T-cell (primary cell): ENCODE results near the gene RGS4. TPM values are rescaled to one million over a fixed set of nuclear protein-coding genes. Genes with fewer than 3 reads are reported as not detected.

Experiments
- ATAC-seq, 4 experiments: fragments of 200-7000 bp in 3 of 4; fragments of 150-1000 bp in 1 of 4; cut with Tn5 transposase; replicated peaks in 1 of 4; 1 replicate in 3 of 4; 2 replicates in 1 of 4; pipeline ENCODE4 v1.10.0; 2021; ENCODE audit warnings: moderate library complexity in 3 of 4, mild to moderate bottlenecking in 2 of 4, moderate number of reproducible peaks in 1 of 4
- CTCF ChIA-PET, 2 donors: fragments of 300-600 bp; sonication (Branson Sonifier 250); formaldehyde crosslinking; loops; one replicate each; lab custom pipeline; 2022; ENCODE audit warnings: antibody characterized with exemption in 2 of 2; lab: Charles Lee
- POLR2A ChIA-PET, 2 donors: fragments of 300-600 bp; sonication (Branson Sonifier 250); formaldehyde crosslinking; loops; one replicate each; lab custom pipeline; 2022; ENCODE audit warnings: antibody characterized with exemption in 2 of 2; lab: Charles Lee
- DNase-seq, 35 experiments: peaks; one replicate each; pipeline versions ENCODE4 v3.0.0 to v3.0.0-alpha.2; 2013 to 2023
- H3K27ac ChIP-seq: one replicate; pipeline ENCODE4 v1.5.1; 2013; ENCODE audit warnings: low read length
- H3K27me3 ChIP-seq, 2 experiments: replicated peaks in 1 of 2; 1 replicate in 1 of 2; 2 replicates in 1 of 2; pipeline versions ENCODE4 v1.6.1 to v1.7.0; 2013; ENCODE audit warnings: low read length in 1 of 2, mixed read lengths in 1 of 2; ENCODE audit not compliant: control insufficient read depth in 2 of 2, insufficient read depth in 2 of 2; ENCODE audit errors: extremely low read depth in 1 of 2
- H3K36me3 ChIP-seq, 2 donors: 1 replicate in 1 of 2; 2 replicates in 1 of 2; pipeline versions ENCODE4 v1.6.1 to v1.7.0; 2013; ENCODE audit warnings: low read length in 1 of 2; ENCODE audit not compliant: control insufficient read depth in 2 of 2, insufficient read depth in 1 of 2; ENCODE audit errors: extremely low read depth in 1 of 2
- H3K4me1 ChIP-seq, 2 experiments: 1 replicate in 1 of 2; 2 replicates in 1 of 2; pipeline versions ENCODE4 v1.6.1 to v1.7.0; 2013; ENCODE audit warnings: low read length in 2 of 2, mixed read lengths in 1 of 2; ENCODE audit not compliant: insufficient read depth in 2 of 2, control insufficient read depth in 1 of 2; ENCODE audit errors: extremely low read depth in 1 of 2
- H3K4me3 ChIP-seq, 2 donors: 1 replicate in 1 of 2; 2 replicates in 1 of 2; pipeline versions ENCODE4 v1.5.1 to v1.7.0; 2013; ENCODE audit warnings: mild to moderate bottlenecking in 2 of 2, low read length in 1 of 2, moderate library complexity in 1 of 2; ENCODE audit not compliant: control insufficient read depth in 1 of 2; ENCODE audit errors: extremely low read depth in 1 of 2
- H3K9me3 ChIP-seq: 2 replicates; pipeline ENCODE4 v1.7.0; 2013
- H3K27ac Mint-ChIP-seq, 2 donors: one replicate each; pipeline ENCODE4 v1.8.0; 2020 to 2021; ENCODE audit warnings: mild to moderate bottlenecking in 2 of 2, mixed read lengths in 2 of 2
- H3K27me3 Mint-ChIP-seq, 2 donors: one replicate each; pipeline ENCODE4 v1.8.0; 2021 to 2022; ENCODE audit warnings: mixed read lengths in 2 of 2
- H3K36me3 Mint-ChIP-seq: one replicate; pipeline ENCODE4 v1.8.0; 2021; ENCODE audit warnings: mixed read lengths
- H3K4me1 Mint-ChIP-seq, 3 donors: one replicate each; pipeline ENCODE4 v1.8.0; 2020 to 2022; ENCODE audit warnings: mixed read lengths in 3 of 3, mild to moderate bottlenecking in 1 of 3
- H3K4me3 Mint-ChIP-seq, 3 donors: one replicate each; pipeline ENCODE4 v1.8.0; 2020 to 2022; ENCODE audit warnings: mild to moderate bottlenecking in 3 of 3, mixed read lengths in 3 of 3, moderate library complexity in 3 of 3
- H3K9me3 Mint-ChIP-seq, 3 donors: one replicate each; pipeline ENCODE4 v1.8.0; 2020 to 2022; ENCODE audit warnings: mixed read lengths in 3 of 3
- WGBS: methylation state at CpG from one replicate; pipeline ENCODE4 v1.1.5; 2013; ENCODE audit warnings: missing lambda C conversion rate; ENCODE audit not compliant: insufficient coverage; 5-methylcytosine and 5-hydroxymethylcytosine counted together
- total RNA-seq, 35 experiments: library from RNA in 6 of 35; stranded (reverse) in 6 of 35; fragments of 120-200 nt in 1 of 35; gene quantifications; one replicate each; pipeline versions ENCODE4 v1.2.1 to v1.2.4 and lab custom pipeline; 2013 to 2026

The RGS4 gene
- total RNA-seq (not detected), total RNA-seq (lab: John Stamatoyannopoulos, UW) (0 to 0.08 (median 0) reads per million in 29 experiments)
- total RNA-seq (2013) = 0.28 TPM

DNA sequence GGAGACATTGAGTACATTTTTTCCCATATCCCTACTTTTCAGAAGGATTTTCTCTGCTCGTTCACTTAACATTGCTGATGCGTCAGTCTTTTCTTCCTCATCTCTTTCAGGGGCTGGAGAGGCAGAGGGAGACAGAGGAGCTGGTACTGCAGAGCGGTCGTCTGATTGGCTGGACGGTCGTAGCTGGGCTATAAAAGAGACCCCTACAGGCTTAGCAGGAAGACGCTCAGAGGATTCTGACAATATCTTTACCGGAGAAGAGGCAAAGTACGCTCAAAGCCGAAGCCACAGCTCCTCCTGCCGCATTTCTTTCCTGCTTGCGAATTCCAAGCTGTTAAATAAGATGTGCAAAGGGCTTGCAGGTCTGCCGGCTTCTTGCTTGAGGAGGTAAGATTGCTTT is at the start of gene RGS4:
TSS of gene RGS4 (plus strand) at position 220 of the 400 bp plus-strand sequence. CDS start at position 344, 124 bp downstream.
- Mint-ChIP-seq H3K27ac (no peak within 1 kb of the TSS), H3K36me3 (no peaks in the 10 kb centered on the region), H3K4me1 (no peaks in the 10 kb centered on the region), H3K27me3 (peaks cover 42 to 52% of the 10 kb centered on the region in 2 donors), H3K4me3 (no peak within 1 kb of the TSS), H3K9me3 (no peaks in the 10 kb centered on the region)
- no peak within 1 kb of the TSS for H3K4me3 ChIP-seq
- no peaks in the 10 kb centered on the region for H3K4me1 ChIP-seq
- H3K27me3 ChIP-seq = peaks cover 5% of the 10 kb centered on the region in 2 experiments
- no peak for ATAC-seq
- POLR2A ChIA-PET = no interaction called here
- WGBS = 4% methylated on average over 5 of the region's 13 CpGs
- CTCF ChIA-PET = no interaction called here
- DNase-seq = no peak
- no peaks in the 10 kb centered on the region for H3K36me3 ChIP-seq
- H3K27ac ChIP-seq = no peak within 1 kb of the TSS
- H3K9me3 ChIP-seq = no peaks in the 10 kb centered on the region

DNA sequence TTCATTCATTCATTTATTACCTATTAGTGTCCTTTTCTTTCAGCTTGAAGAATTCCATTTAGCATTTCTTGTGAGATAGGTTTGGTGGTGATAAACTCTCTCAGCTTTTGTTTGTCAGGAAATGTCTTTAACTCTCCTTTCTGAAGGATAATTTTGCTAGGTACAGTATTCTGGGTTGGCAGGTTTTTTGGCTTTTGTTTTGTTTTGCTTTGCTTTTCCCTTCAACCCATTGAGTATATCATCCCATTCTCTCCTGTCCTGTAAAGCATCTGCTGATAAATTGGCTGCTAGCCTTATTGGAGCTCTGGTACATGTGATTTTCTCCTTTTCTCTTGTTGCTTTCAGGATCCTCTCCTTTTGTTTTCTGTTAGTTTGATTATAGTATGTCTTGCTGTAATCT is 47.0 kb upstream of the RGS4 start:
- no peaks in the 10 kb centered on the region for H3K36me3 Mint-ChIP-seq
- POLR2A ChIA-PET = no interaction called here
- H3K27me3 Mint-ChIP-seq = no peaks in the 10 kb centered on the region
- Histone ChIP-seq H3K9me3 (peaks cover 3% of the 10 kb centered on the region), H3K27ac (no peak overlapping the region), H3K36me3 (no peaks in the 10 kb centered on the region), H3K4me1 (no peaks in the 10 kb centered on the region), H3K4me3 (no peak overlapping the region), H3K27me3 (peaks cover 0 to 2% of the 10 kb centered on the region in 2 experiments)
- H3K9me3 Mint-ChIP-seq = peaks cover 8 to 19% (median 18%) of the 10 kb centered on the region in 3 donors
- CTCF ChIA-PET = no interaction called here
- ATAC-seq (no peak), DNase-seq (no peak)
- H3K4me3 Mint-ChIP-seq = no peak overlapping the region
- no peak overlapping the region for H3K27ac Mint-ChIP-seq
- H3K4me1 Mint-ChIP-seq = no peaks in the 10 kb centered on the region

DNA sequence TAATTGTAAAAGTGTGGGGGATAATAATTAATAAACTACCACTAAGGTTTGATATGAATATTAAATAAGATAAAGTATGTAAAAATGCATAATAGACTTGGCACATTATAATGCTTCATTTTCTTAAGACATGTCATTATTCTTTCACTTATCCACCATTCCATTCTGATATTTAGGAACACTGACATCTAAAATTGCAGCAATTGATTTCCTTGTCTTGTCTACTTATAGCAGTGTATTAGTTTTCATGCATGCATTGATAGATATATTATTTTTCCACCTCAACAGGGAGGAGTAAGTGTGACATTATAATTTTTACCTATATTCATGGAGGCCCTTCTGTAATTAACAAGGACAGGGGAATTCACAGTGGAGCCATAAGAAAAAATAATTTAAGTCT is 41.6 kb upstream of the RGS4 start:
- no peak for DNase-seq
- ChIA-PET POLR2A (no interaction called here), CTCF (no interaction called here)
- Mint-ChIP-seq H3K9me3 (peaks cover 3 to 11% (median 7%) of the 10 kb centered on the region in 3 donors), H3K4me3 (no peak overlapping the region), H3K27me3 (peaks cover 3 to 5% of the 10 kb centered on the region in 2 donors), H3K27ac (no peak overlapping the region), H3K4me1 (no peaks in the 10 kb centered on the region), H3K36me3 (no peaks in the 10 kb centered on the region)
- no peaks in the 10 kb centered on the region for H3K36me3 ChIP-seq
- H3K27ac ChIP-seq = no peak overlapping the region
- ATAC-seq = no peak
- peaks cover 3% of the 10 kb centered on the region for H3K9me3 ChIP-seq
- H3K4me3 ChIP-seq = no peak overlapping the region
- H3K4me1 ChIP-seq = no peaks in the 10 kb centered on the region
- H3K27me3 ChIP-seq = peaks cover 0 to 2% of the 10 kb centered on the region in 2 experiments

DNA sequence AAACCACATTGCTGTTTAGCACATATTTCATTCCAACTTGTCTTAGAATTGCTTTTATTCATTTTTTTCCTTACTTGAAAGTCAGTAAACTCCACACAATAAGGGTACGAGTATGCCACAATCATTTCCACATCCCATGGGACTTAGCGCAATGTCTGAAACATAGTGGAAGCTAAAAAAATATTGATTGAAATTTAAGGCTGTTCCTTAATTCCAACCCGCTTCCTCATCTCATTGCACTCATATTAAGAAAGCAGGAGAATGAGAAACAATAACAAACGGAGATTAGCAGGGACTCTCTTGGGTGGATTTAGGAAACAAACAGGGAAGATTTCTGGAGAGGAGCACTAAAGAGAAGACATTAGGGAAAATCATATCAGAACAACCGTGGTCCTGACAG is 39.3 kb upstream of the RGS4 start:
- Mint-ChIP-seq H3K9me3 (peaks cover 0 to 3% (median 0%) of the 10 kb centered on the region in 3 donors), H3K27me3 (peaks cover 5 to 7% of the 10 kb centered on the region in 2 donors), H3K36me3 (no peaks in the 10 kb centered on the region), H3K4me1 (no peaks in the 10 kb centered on the region), H3K27ac (no peak overlapping the region), H3K4me3 (no peak overlapping the region)
- Histone ChIP-seq H3K36me3 (no peaks in the 10 kb centered on the region), H3K27ac (no peak overlapping the region), H3K4me1 (no peaks in the 10 kb centered on the region), H3K27me3 (no peaks in the 10 kb centered on the region), H3K9me3 (no peaks in the 10 kb centered on the region), H3K4me3 (no peak overlapping the region)
- 67% methylated on average over 1 of the region's 5 CpGs for WGBS
- CTCF ChIA-PET = no interaction called here
- ATAC-seq (no peak), DNase-seq (no peak)
- POLR2A ChIA-PET = no interaction called here

DNA sequence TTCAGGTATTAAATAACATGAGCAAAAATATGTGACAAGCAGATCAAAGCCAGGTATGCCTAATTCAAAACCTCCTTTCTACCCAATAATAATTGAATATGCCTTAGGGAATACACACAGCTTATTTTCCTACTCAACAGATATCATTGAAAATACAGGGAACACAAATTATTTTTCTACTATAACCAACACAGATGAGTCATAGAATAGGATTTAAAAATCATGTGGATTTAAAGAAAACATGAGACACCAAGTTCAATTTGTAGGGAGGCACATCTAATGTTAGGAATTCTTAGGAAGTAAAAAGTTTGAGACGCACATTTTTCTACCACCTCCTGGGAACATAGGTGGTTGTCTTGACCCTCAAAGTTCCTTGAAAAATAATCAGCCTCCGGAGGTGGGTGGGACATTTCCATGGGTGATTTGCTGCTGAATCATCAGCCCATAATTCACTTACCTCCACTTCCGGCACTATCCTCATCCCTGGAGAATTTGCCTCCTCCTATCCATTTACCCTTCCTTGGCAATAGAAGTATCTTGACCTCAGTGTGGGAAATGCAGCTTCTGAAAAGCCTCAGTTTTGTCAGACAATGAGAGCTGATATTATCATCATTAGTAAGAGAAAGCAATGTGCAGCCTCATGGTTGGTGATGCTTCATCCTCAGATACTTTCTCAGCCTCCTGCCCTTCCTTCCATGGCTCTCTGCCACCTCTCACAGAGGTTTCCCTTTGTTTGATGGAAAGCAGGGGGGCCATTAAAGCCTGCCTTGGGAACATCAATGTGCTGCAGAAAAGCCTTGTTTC is 33.5 kb upstream of the RGS4 start:
- Mint-ChIP-seq H3K4me3 (no peak overlapping the region), H3K4me1 (no peaks in the 10 kb centered on the region), H3K27ac (no peak overlapping the region), H3K36me3 (no peaks in the 10 kb centered on the region), H3K27me3 (peaks cover 6 to 8% of the 10 kb centered on the region in 2 donors), H3K9me3 (no peaks in the 10 kb centered on the region)
- ATAC-seq = no peak
- no CpG with 5 or more reads among the region's 3 CpGs for WGBS
- ChIA-PET POLR2A (no interaction called here), CTCF (no interaction called here)
- DNase-seq = no peak
- Histone ChIP-seq H3K9me3 (no peaks in the 10 kb centered on the region), H3K4me3 (no peak overlapping the region), H3K36me3 (no peaks in the 10 kb centered on the region), H3K4me1 (no peaks in the 10 kb centered on the region), H3K27me3 (peaks cover 0 to 3% of the 10 kb centered on the region in 2 experiments), H3K27ac (no peak overlapping the region)

DNA sequence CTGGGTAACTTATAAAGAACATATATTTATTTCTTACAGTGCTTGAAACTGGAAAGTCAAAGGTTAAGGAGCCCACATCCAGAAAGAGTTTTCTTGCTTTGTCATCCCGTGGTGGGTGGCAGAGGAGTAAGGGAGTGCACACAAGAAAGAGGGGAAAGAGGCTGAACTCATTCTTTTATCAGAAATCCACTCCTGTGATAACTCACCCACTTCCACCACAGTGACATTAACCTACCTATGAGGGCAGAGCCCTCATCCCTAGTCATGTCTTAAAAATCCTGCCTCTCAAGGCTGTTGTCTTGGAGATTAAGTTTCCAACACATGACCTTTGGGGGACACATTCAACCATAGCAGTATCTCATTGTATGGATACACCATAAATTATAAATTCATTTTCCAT is 32.5 kb upstream of the RGS4 start:
- no peaks in the 10 kb centered on the region for H3K9me3 ChIP-seq
- H3K27ac ChIP-seq = no peak overlapping the region
- H3K4me1 Mint-ChIP-seq = no peaks in the 10 kb centered on the region
- CTCF ChIA-PET = no interaction called here
- H3K36me3 Mint-ChIP-seq = no peaks in the 10 kb centered on the region
- peaks cover 0 to 3% of the 10 kb centered on the region in 2 experiments for H3K27me3 ChIP-seq
- H3K36me3 ChIP-seq = no peaks in the 10 kb centered on the region
- ATAC-seq = no peak
- peaks cover 6 to 8% of the 10 kb centered on the region in 2 donors for H3K27me3 Mint-ChIP-seq
- H3K9me3 Mint-ChIP-seq = no peaks in the 10 kb centered on the region
- H3K4me3 Mint-ChIP-seq = no peak overlapping the region
- H3K4me3 ChIP-seq = no peak overlapping the region
- H3K4me1 ChIP-seq = no peaks in the 10 kb centered on the region
- WGBS = no CpG with 5 or more reads among the region's 1 CpG
- no peak overlapping the region for H3K27ac Mint-ChIP-seq
- POLR2A ChIA-PET = no interaction called here
- no peak for DNase-seq
